ENCODE data around the gene PSME2.

PSME2 gene

DNA sequence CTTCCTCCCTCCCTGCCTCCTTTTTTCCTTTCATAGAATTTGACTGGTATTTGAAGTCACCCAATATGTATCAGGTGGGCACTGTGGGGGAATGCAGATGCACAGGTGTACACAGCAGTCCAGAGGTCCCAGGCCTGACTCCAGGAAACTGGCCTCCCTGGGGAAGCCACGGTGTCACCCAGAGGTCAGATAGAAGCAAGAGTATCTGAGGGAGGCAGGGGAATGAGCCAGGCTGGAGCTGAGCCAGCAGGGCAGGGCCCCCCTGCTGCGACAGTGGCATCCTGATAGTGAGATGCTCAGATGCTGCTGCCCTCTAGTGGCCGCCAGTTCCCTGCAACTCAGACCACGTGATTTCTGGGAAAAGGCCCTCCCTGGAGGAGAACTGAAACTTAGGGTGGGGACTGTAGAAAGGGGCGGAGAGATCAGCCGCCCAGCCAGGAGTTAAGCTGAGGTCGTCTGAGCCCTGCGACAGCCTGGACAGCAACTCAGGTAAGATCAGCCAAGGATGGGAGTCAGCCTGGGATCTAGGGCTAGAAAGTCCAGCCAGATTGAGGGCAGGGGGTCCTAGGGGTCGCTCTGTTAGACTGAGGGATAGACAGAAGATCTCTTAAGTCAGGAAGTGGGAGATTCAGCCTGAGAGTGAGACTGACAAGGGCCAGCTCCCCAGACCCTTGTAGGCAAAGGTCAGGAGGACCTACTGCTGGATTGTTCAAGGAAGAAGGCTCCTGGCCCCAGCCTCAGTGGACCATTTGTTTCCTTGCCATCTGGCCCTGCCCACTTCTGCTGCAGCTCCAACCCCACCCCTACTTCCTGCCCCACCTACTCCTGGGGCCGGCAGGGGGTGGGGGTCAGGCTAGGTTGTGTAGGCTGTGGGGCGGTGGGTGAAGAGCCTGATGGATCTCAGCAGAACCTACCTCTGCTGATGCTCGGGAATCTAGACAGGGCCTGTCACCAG, 14.7 kb upstream of the PSME2 start, which contains the start of gene IRF9 (continued):
- TF ChIP-seq ZNF513 (tag by site-specific recombination; IDR thresholded peaks at IDR 0.05) (no peak), MZF1 (tag by site-specific recombination; IDR thresholded peaks at IDR 0.05; ENCODE audit: borderline replicate concordance) (no peak), ZNF350 (tag by site-specific recombination; IDR thresholded peaks at IDR 0.05) (no peak), ZNF266 (tag by site-specific recombination; IDR thresholded peaks at IDR 0.05; ENCODE audit: low read depth) (no peak), REST (tag by site-specific recombination; IDR thresholded peaks at IDR 0.05) (peak; percentile 66), KLF9 (tag by site-specific recombination; IDR thresholded peaks at IDR 0.05; ENCODE audit: low read depth) (peak; percentile 9; the same call in 1 of the 2 replicates), ZNF221 (tag by site-specific recombination; IDR thresholded peaks at IDR 0.05; ENCODE audit: borderline replicate concordance) (no peak), BCL11B (tag by site-specific recombination; IDR thresholded peaks at IDR 0.05; ENCODE audit: low read depth) (no peak), ZSCAN16 (tag by site-specific recombination; IDR thresholded peaks at IDR 0.05) (no peak), ZNF335 (tag by site-specific recombination; conservative IDR thresholded peaks at IDR 0.05) (no peak), ZNF211 (tag by site-specific recombination; IDR thresholded peaks at IDR 0.05; ENCODE audit: low read depth) (no peak), ZBTB8A (tag by site-specific recombination; IDR thresholded peaks at IDR 0.05) (peak; percentile 22; the same call in 1 of the 2 replicates), ZNF76 (tag by site-specific recombination; IDR thresholded peaks at IDR 0.05; ENCODE audit: borderline replicate concordance, low read depth) (peak; percentile 50; the same call in 1 of the 2 replicates), SP7 (tag by site-specific recombination; IDR thresholded peaks at IDR 0.05) (peak; percentile 91), ZNF112 (tag by site-specific recombination; IDR thresholded peaks at IDR 0.05) (no peak), MYNN (tag by site-specific recombination; IDR thresholded peaks at IDR 0.05; ENCODE audit: borderline replicate concordance) (no peak), ZNF529 (tag by site-specific recombination; IDR thresholded peaks at IDR 0.05; ENCODE audit: insufficient replicate concordance) (no peak), KLF17 (tag by site-specific recombination; IDR thresholded peaks at IDR 0.05) (peak; percentile 94), ZNF530 (tag by site-specific recombination; IDR thresholded peaks at IDR 0.05; ENCODE audit: low read depth) (no peak), ZNF596 (tag by site-specific recombination; IDR thresholded peaks at IDR 0.05) (no peak), SP2 (tag by site-specific recombination; IDR thresholded peaks at IDR 0.05) (0 out of 2 replicates have a peak, but pooled peaks have one; percentile 34), ZNF837 (tag by site-specific recombination; IDR thresholded peaks at IDR 0.05) (no peak)
- TF ChIP-seq, protein P1, sequence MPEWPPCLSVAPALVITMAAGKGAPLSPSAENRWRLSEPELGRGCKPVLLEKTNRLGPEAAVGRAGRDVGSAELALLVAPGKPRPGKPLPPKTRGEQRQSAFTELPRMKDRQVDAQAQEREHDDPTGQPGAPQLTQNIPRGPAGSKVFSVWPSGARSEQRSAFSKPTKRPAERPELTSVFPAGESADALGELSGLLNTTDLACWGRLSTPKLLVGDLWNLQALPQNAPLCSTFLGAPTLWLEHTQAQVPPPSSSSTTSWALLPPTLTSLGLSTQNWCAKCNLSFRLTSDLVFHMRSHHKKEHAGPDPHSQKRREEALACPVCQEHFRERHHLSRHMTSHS (tag by site-specific recombination; IDR thresholded peaks at IDR 0.05): no peak
- TF ChIP-seq, protein P2, sequence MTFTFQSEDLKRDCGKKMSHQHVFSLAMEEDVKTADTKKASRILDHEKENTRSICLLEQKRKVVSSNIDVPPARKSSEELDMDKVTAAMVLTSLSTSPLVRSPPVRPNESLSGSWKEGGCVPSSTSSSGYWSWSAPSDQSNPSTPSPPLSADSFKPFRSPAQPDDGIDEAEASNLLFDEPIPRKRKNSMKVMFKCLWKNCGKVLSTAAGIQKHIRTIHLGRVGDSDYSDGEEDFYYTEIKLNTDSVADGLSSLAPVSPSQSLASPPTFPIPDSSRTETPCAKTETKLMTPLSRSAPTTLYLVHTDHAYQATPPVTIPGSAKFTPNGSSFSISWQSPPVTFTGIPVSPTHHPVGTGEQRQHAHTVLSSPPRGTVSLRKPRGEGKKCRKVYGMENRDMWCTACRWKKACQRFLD (tag by site-specific recombination; IDR thresholded peaks at IDR 0.05): no peak
- TF ChIP-seq, protein P3, sequence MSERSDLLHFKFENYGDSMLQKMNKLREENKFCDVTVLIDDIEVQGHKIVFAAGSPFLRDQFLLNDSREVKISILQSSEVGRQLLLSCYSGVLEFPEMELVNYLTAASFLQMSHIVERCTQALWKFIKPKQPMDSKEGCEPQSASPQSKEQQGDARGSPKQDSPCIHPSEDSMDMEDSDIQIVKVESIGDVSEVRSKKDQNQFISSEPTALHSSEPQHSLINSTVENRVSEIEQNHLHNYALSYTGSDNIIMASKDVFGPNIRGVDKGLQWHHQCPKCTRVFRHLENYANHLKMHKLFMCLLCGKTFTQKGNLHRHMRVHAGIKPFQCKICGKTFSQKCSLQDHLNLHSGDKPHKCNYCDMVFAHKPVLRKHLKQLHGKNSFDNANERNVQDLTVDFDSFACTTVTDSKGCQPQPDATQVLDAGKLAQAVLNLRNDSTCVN (tag by site-specific recombination; optimal IDR thresholded peaks at IDR 0.05): no peak
- TF ChIP-seq, protein P4, sequence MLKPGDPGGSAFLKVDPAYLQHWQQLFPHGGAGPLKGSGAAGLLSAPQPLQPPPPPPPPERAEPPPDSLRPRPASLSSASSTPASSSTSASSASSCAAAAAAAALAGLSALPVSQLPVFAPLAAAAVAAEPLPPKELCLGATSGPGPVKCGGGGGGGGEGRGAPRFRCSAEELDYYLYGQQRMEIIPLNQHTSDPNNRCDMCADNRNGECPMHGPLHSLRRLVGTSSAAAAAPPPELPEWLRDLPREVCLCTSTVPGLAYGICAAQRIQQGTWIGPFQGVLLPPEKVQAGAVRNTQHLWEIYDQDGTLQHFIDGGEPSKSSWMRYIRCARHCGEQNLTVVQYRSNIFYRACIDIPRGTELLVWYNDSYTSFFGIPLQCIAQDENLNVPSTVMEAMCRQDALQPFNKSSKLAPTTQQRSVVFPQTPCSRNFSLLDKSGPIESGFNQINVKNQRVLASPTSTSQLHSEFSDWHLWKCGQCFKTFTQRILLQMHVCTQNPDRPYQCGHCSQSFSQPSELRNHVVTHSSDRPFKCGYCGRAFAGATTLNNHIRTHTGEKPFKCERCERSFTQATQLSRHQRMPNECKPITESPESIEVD (tag by site-specific recombination; IDR thresholded peaks at IDR 0.05): no peak
